Activated CD4-positive, alpha-beta T cell treated with anti-CD3 and anti-CD28 coated beads, Interleukin-2, amount 50 U/mL, for 1 hour (primary cell): ENCODE measurements around the gene TEKT1.
"Not testable (repeated sequence)": the region's sequence is repeated elsewhere in the genome, so short reads cannot be mapped to it uniquely, and the experiment has no call there.

ENCODE experiments used
- DNase-seq: peaks from one replicate; pipeline ENCODE4 v3.0.0-alpha.2; 2020

The TEKT1 gene

GRCh38 chr17:6831661-6832263, at the start of gene TEKT1:
TSS of gene TEKT1 (minus strand) at chr17:6831729. CDS start at chr17:6830376, 1,353 bp downstream.
- peak; percentile 74 for DNase-seq

GRCh38 chr17:6879221-6879975, 47.9 kb upstream of the TEKT1 start:
- not testable (repeated sequence) for DNase-seq

GRCh38 chr17:6875276-6875675, 43.7 kb upstream of the TEKT1 start:
- DNase-seq = not testable (repeated sequence)

GRCh38 chr17:6872936-6873335, 41.4 kb upstream of the TEKT1 start:
- no peak for DNase-seq

- no peak for DNase-seq
Measured at GRCh38 chr17:6870841-6871240, 39.3 kb upstream of the TEKT1 start.

- no peak for DNase-seq
Measured at GRCh38 chr17:6868582-6868981, 37.1 kb upstream of the TEKT1 start.

GRCh38 chr17:6867849-6868248, 36.3 kb upstream of the TEKT1 start:
- no peak for DNase-seq

GRCh38 chr17:6862825-6863224, 31.3 kb upstream of the TEKT1 start:
- no peak for DNase-seq

- no peak for DNase-seq
Measured at GRCh38 chr17:6862122-6862521, 30.6 kb upstream of the TEKT1 start.

- DNase-seq = no peak
Measured at GRCh38 chr17:6857904-6858303, 26.4 kb upstream of the TEKT1 start.

- no peak for DNase-seq
Measured at GRCh38 chr17:6857336-6857735, 25.8 kb upstream of the TEKT1 start.

GRCh38 chr17:6856051-6856450, 24.5 kb upstream of the TEKT1 start:
- DNase-seq = no peak

- no peak for DNase-seq
Measured at GRCh38 chr17:6853764-6854442, 22.4 kb upstream of the TEKT1 start.

GRCh38 chr17:6848545-6849179, 17.1 kb upstream of the TEKT1 start:
- DNase-seq = not testable (repeated sequence)

- not testable (repeated sequence) for DNase-seq
Measured at GRCh38 chr17:6846138-6846537, 14.6 kb upstream of the TEKT1 start.

- not testable (repeated sequence) for DNase-seq
Measured at GRCh38 chr17:6844406-6844805, 12.9 kb upstream of the TEKT1 start.

GRCh38 chr17:6843241-6843880, 11.8 kb upstream of the TEKT1 start:
- no peak for DNase-seq

GRCh38 chr17:6841769-6842168, 10.2 kb upstream of the TEKT1 start:
- DNase-seq = not testable (repeated sequence)

GRCh38 chr17:6830383-6830986, 1.0 kb downstream of the TEKT1 start:
- no peak for DNase-seq

- no peak for DNase-seq
Measured at GRCh38 chr17:6823011-6823442, 8.5 kb downstream of the TEKT1 start.

- DNase-seq = no peak
Measured at GRCh38 chr17:6818938-6819337, 12.6 kb downstream of the TEKT1 start.

- DNase-seq = not testable (repeated sequence)
Measured at GRCh38 chr17:6816368-6816767, 15.2 kb downstream of the TEKT1 start.
